ENCODE measurements around the gene LMOD2. TPM values are rescaled to one million over a fixed set of nuclear protein-coding genes. Genes with fewer than 3 reads are reported as not detected.

The LMOD2 gene
- total and polyA plus RNA-seq, 2 experiments from 2014 or later, result 19.7 to 19.8 TPM

DNA sequence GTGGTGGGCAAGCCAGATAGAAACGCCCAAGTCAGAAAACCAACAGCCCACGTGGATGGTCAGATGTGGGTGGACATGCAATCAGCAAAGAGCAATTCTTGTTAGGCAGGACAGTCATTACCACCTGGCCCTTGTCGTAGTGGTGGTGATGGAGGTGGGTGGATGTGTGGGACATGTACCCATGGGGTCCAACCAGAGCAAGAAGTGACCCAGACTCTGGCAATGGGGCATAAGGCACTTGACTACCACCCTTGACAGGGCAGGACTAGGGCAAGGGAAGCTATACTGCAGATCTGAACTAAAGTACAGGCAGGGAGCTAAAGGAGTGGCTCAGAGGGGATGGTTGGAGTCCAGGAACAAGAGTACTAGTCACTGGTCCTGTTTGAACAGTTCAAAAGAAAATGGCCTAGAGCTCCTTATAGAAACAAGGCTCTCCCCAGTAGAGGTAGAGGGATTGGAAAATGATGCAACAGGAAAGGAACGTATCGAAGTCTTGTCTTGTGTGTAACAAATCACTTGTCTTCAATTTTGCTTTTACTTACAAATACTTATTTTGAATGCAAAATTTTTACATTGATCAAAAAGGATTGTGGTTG, 17.6 kb downstream of the LMOD2 start:
- DNase-seq (ENCODE audit: low read depth in 1 of 2, low spot score in 1 of 2), result no peak

DNA sequence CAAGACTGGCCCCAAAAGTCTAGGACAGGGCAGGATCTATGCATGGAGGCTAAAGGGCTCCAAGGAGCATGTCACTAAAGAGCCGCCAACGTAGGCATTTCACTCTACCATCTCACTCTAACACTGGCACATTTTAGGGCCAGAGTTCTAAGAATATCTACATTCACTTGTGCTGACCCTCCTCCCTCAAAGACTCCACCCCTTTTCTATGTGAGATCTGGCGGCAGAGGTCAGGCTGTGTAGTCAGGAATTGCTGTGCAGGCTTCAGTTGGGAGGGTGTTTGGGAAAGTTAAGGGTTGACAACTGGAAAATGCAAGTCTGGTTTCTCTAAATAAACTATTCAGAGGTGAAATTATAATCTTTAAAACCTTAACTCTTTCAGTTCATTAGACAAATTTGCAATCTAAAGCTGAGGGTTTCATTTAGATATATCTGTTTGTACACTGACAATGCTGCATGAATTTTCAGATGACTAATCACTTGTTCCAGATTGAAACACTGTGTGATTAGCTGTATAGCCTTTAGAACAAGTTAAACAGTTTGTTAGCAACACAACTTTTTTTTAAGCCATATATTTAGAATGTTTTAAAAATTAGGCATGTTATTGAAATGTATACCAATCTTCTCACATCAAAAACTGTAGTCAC, 18.2 kb downstream of the LMOD2 start:
- Histone ChIP-seq H3K27me3 (no peaks in the 10 kb centered on the region), H3K36me3 (no peaks in the 10 kb centered on the region), H3K9me3 (ENCODE audit: low read depth) (no peaks in the 10 kb centered on the region), H3K4me1 (ENCODE audit: low read depth) (peaks cover 19% of the 10 kb centered on the region), H3K4me3 (no peak overlapping the region), H3K27ac (peak overlapping the region; percentile 84)
- TF ChIP-seq, protein P1, sequence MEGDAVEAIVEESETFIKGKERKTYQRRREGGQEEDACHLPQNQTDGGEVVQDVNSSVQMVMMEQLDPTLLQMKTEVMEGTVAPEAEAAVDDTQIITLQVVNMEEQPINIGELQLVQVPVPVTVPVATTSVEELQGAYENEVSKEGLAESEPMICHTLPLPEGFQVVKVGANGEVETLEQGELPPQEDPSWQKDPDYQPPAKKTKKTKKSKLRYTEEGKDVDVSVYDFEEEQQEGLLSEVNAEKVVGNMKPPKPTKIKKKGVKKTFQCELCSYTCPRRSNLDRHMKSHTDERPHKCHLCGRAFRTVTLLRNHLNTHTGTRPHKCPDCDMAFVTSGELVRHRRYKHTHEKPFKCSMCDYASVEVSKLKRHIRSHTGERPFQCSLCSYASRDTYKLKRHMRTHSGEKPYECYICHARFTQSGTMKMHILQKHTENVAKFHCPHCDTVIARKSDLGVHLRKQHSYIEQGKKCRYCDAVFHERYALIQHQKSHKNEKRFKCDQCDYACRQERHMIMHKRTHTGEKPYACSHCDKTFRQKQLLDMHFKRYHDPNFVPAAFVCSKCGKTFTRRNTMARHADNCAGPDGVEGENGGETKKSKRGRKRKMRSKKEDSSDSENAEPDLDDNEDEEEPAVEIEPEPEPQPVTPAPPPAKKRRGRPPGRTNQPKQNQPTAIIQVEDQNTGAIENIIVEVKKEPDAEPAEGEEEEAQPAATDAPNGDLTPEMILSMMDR (IDR thresholded peaks at IDR 0.05; ENCODE audit: low read depth, low read length), result no peak
- peak in 1 of 2 donors; percentile 26 for DNase-seq (ENCODE audit: low read depth in 1 of 2, low spot score in 1 of 2)

More for the DNA sequence above, 17.6 kb downstream of the LMOD2 start:
- H3K4me1 ChIP-seq (ENCODE audit: low read depth), result peaks cover 19% of the 10 kb centered on the region
- H3K9me3 ChIP-seq (ENCODE audit: low read depth), result no peaks in the 10 kb centered on the region
- H3K4me3 ChIP-seq, result no peak overlapping the region
- TF ChIP-seq, protein P1 (IDR thresholded peaks at IDR 0.05; ENCODE audit: low read depth, low read length), result no peak
- no peaks in the 10 kb centered on the region for H3K36me3 ChIP-seq
- no peaks in the 10 kb centered on the region for H3K27me3 ChIP-seq
- H3K27ac ChIP-seq, result peak overlapping the region; percentile 84

DNA sequence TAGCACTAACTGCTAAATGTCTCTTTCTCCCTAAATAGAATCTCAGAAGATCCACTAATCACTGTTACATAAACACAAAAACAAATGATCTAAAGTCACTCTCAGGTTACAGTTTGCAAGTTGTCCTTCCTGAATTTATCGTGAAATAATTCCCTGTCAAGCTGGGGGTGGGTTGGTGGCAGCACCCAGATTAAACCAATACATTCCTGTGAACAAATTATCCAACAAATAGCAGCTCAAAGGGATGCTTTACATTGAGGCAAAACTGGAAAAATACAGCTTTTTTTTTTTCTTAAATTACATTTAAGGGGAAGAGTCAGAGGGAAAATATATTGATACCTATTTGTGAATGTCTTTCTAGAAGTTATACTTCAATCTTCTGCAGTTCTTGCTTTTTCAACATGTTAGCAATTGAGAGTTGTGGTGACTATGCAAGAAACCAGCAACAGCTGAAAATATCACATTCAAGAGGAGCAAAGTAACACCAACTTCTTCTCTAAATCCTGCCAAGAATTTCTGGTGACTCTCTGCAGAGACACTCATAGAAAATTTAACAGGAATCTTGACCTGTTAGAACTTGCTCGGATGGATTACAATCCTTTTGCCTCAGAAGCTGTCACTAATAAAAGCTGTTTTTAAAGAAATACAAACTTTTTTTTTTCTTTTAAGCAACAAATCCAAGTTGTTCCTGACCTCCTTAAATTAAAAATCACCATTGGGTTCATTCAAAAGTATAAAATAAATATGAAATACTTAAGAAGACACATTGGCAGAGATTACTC, 18.9 kb downstream of the LMOD2 start:
- Histone ChIP-seq H3K36me3 (no peaks in the 10 kb centered on the region), H3K27me3 (no peaks in the 10 kb centered on the region), H3K4me3 (no peak overlapping the region), H3K9me3 (ENCODE audit: low read depth) (no peaks in the 10 kb centered on the region), H3K4me1 (ENCODE audit: low read depth) (peaks cover 19% of the 10 kb centered on the region), H3K27ac (peak overlapping the region; percentile 84)
- DNase-seq (ENCODE audit: low read depth in 1 of 2, low spot score in 1 of 2), result peak in 1 of 2 donors; percentile 25
- TF ChIP-seq, protein P1 (IDR thresholded peaks at IDR 0.05; ENCODE audit: low read depth, low read length), result no peak

DNA sequence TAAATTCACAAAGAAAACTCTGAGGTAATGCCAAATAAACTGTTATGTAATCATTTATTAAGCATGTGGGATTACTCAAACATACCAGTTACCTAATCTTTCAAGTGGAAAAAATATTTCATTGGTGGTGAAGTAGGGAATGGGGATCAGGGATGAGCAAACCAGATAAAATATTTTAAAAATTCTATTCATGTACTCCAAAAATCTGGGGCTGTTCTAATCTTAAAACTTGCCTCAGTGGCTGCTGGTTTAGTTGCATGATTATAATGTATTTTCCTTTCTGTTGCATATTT, 19.5 kb downstream of the LMOD2 start:
- Histone ChIP-seq H3K27ac (peak overlapping the region; percentile 84), H3K4me3 (no peak overlapping the region), H3K4me1 (ENCODE audit: low read depth) (peaks cover 22% of the 10 kb centered on the region), H3K9me3 (ENCODE audit: low read depth) (no peaks in the 10 kb centered on the region), H3K36me3 (no peaks in the 10 kb centered on the region), H3K27me3 (no peaks in the 10 kb centered on the region)
- TF ChIP-seq, protein P1 (IDR thresholded peaks at IDR 0.05; ENCODE audit: low read depth, low read length), result no peak
- peak in 1 of 2 donors; percentile 64 for DNase-seq (ENCODE audit: low read depth in 1 of 2, low spot score in 1 of 2)

DNA sequence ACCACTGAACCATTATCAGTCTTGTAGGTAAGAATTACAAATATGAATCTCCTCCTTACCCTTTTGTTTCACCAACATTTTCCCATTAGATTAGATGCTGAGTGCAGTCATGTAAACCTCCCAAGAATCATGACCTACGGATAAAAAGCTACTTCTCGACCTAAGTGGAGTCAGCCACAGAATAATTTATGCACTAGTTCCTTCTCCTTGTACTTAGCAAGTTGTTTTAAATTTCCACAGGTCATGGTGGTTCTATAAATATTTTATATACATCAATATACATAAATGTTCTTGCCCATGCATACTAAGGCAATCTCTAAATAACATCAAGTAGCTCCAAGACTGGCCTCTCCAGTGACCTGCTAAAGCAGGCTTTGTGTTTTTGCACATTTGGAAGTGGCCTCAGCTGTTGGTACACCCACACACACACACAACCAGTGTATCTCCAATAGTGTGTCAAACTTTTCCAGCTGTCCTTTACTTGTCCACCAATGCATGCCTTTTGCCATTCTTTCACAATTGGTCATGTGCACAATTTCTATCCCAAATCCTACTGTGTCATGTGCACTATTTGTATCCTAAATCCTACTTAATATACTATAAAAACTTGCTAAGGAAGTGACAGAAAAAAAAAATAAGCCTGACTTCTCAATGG, 21.5 kb downstream of the LMOD2 start:
- Histone ChIP-seq H3K4me1 (ENCODE audit: low read depth) (peaks cover 41% of the 10 kb centered on the region), H3K36me3 (no peaks in the 10 kb centered on the region), H3K27me3 (no peaks in the 10 kb centered on the region), H3K27ac (peak overlapping the region; percentile 13), H3K9me3 (ENCODE audit: low read depth) (no peaks in the 10 kb centered on the region), H3K4me3 (no peak overlapping the region)
- TF ChIP-seq, protein P1 (IDR thresholded peaks at IDR 0.05; ENCODE audit: low read depth, low read length), result no peak
- no peak for DNase-seq (ENCODE audit: low read depth in 1 of 2, low spot score in 1 of 2)

Data from cardiac muscle cell (in vitro differentiated cells and primary cell).